NCI-H748 treated with DMSO at 0.1 percent for 48 hours (cell line): Measurements from ENCODE around the gene NOP53.
"Not testable (repeated sequence)": the region's sequence is repeated elsewhere in the genome, so short reads cannot be mapped to it uniquely, and the experiment has no call there.

Experiments used
- DNase-seq: peaks from one replicate; lab custom pipeline; 2025; lab: John Stamatoyannopoulos, UW

The NOP53 gene

GRCh38 chr19:47718415-47719046, 26.8 kb upstream of the NOP53 start:
- DNase-seq, result not testable (repeated sequence)

DNA sequence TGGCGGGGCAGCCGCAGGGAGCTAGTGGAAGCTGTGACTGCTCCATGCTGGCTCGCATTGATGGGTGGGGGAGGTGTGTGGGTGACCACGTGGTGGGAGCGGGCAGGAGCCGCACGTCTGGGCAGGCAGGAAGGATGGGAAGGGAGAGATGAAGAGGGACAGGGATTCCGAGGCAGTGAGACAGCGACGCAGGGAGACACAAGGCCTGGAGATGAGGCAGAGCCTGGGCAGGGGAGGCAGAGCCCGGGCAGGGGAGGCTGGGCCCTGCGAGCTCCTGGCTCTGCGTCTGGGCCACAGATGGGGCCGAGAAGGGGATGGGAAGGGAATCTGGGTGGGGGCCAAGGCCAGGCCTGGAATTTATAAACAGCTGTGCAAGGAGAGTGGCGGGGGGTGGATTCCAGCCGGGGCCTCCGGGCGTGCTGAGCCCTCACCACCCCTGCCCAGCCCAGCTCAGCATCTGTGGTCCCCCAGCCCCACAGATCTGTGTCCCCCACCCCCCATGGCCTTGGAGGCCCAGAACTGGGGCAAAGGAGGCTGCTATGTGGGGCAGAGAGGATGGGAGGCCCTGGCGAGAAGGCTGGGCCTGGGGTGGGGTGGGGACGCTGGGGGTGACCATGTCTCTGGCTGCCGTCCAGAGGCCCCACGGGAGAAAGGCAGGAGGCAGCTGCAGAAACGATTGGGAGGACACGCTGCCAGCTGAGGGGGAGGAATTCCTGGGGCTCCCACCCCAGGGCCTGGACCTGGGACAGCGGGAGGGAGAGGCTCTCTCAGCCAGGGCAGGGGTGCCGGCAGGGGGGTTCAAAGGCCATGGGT, 26.1 kb upstream of the NOP53 start:
- no peak for DNase-seq

GRCh38 chr19:47720669-47721422, 24.5 kb upstream of the NOP53 start:
- no peak for DNase-seq

DNA sequence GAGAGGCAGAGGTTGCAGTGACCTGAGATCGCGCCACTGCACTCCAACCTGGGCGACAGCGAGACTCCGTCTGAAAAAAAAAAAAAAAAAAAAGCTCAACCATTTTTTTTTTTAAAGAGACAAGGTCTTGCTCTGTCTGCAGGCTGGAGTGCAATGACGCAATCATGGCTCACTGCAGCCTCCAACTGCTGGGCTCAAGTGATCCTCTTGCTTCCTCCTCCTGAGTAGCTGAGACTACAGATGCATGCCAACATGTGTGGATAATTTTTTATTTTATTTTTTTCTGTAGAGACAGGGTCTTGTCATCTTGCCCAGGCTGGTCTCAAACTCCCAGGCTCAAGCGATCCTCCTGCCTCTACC, 21.8 kb upstream of the NOP53 start:
- no peak for DNase-seq

DNA sequence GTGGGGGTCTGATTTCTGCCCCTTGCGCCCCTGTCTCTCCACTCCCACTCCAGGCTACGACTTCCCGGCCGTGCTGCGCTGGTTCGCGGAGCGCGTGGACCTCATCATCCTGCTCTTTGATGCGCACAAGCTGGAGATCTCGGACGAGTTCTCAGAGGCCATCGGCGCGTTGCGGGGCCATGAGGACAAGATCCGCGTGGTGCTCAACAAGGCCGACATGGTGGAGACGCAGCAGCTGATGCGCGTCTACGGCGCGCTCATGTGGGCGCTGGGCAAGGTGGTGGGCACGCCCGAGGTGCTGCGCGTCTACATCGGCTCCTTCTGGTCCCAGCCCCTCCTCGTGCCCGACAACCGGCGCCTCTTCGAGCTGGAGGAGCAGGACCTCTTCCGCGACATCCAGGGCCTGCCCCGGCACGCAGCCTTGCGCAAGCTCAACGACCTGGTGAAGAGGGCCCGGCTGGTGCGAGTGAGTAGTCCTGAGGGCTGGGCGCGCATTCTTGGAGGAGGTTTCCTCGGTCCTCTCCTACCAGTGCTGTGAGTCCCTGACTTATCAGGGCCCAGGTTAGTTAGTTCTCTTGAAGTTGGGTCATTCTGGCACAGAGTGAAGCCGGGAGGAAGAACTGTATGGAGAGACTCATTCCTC, 19.5 kb upstream of the NOP53 start:
- DNase-seq, result no peak

GRCh38 chr19:47726467-47726866, 18.9 kb upstream of the NOP53 start:
- DNase-seq, result no peak

DNA sequence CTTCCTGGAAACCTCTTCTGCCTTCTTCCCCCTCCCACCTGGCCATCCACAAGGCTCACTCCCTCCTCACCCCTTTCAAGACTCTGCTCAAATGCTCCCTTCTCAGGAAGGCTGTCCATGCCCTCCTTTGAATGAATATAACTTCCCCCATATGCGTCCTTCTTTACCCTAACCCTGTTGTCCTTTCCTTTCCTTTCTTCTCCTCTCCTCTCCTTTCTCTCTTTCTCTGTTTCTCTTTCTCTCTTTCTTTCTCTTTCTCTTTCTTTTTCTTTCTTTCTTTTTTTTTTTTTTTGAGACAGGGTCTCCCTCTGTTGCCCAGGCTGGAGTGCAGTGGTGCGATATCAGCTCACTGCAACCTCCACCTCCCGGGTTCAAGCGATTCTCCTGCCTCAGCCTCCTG, 17.1 kb upstream of the NOP53 start:
- DNase-seq, result not testable (repeated sequence)

- no peak for DNase-seq
Observed at GRCh38 chr19:47729468-47729798, 15.9 kb upstream of the NOP53 start.

DNA sequence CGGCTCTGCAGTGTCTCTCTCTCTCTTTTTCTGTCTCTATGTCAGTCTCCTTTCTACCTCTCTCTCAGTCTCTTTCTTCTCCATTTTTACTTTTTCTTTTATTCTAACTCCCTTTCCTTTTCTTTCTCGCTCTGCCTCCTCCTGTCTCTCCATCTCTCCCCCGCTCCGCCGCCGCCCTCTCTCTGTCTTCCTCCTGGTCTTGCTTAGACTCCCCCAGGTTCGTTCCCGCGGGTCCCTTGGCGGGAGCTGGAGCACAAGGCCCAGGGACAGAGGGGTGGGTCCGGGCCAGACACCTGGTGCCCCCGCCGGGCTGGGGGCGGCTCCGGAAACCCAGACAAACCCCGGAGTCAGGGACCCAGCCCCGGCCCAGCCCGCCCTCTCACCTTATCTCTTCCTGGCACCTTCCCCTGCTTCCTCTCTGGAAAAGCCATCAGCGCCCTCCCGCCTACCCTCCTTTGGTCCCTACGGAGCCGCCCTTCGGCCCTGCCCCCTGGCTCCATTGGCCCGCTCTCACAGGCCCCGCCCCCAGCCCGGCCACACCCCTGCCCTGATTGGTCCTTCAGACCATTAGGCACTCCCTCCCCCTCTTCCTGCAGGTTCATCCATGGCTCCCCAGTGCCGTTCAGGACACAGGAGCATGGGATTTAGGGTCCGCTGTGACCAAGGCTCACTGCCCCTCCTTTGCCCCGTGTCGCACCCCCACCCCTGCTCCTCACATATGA, 15.4 kb upstream of the NOP53 start:
- no peak for DNase-seq

DNA sequence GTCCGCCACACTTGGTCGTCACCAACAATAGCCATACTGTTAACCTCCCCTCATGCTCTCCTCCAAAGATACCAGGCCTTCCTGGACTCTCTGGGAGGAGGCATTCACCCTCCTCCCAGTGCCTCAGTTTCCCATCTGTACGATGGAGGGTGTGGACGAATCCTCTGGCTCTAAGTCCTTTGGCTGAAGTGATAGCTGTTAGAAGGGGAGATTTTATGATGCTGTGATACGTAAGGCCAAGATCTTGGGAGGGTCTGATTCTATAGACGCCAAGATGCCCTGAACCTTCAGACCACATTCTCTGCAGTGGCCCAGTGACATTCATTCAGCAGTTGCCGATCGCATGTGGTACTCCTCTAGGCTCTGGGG, 14.8 kb upstream of the NOP53 start:
- no peak for DNase-seq

- no peak for DNase-seq
Observed at GRCh38 chr19:47730910-47731309, 14.4 kb upstream of the NOP53 start.

DNA sequence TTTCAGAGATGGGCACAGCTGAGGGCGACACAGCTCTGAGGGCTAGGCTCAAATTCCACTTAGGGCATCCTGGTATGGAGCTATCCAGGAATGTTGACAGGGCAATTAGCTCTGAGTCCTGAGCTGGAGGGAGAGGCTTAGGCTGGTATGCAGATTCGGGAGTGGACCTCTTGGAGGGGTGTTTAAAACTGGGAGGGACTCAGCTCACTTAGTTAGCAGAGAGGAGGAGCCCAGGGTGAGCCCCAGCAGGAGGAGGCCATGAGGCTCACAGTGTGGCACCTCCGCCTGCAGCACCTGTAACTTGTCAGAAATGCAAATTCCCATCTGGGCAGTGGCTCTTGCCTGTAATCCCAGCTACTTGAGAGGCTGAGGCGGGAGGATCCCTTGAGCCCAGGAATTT, 10.2 kb upstream of the NOP53 start:
- DNase-seq, result no peak

- no peak for DNase-seq
Observed at GRCh38 chr19:47740866-47741519, 4.4 kb upstream of the NOP53 start.

- DNase-seq, result no peak
Observed at GRCh38 chr19:47741544-47742140, 3.7 kb upstream of the NOP53 start.

DNA sequence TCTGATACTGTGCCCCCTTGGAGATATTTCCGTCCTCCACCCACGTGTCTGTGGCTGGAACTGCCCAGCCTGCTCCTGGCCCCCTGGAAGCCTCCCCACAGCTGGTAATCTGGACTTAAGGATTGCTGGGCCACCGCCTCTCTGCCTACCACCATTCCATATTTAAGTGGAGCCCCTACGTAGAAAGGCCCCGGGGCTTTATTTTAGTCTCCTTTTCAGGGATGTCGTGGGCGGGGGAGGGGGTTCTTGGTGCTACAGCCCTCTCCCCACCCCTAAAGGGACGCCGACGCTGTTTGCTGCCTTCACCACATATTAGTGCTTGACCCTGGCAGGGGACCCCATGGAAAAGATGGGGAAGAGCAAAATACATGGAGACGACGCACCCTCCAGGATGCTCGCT, 2.7 kb upstream of the NOP53 start:
- no peak for DNase-seq

- DNase-seq, result not testable (repeated sequence)
Observed at GRCh38 chr19:47746129-47746528, 783 bp downstream of the NOP53 start.

DNA sequence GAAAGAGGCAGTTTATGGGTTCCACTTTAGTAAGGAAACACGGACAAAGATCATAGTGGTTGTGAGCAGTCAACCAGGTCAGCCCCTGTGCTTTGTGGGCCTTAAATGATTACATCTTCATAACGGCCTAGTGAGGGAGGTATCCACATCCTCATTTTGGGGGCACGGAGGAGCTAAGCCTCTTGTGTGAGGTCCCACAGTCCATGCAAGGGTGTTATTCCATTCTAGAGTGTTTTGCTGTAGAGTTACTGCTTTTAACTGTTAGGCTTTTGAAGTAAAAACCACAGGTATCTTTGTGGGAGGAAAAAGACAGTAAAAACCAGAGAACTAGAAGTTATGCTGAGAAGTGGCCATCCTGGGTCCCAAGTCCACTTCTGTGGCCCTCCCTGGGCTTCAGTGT, 4.0 kb downstream of the NOP53 start:
- no peak for DNase-seq

- no peak for DNase-seq
Observed at GRCh38 chr19:47750752-47751151, 5.4 kb downstream of the NOP53 start.

GRCh38 chr19:47752440-47753211, 7.3 kb downstream of the NOP53 start:
- DNase-seq, result no peak
